GM10266 (cell line): Measurements from ENCODE around the gene ADAM22.

Experiments used
- DNase-seq: peaks from one replicate; pipeline ENCODE4 v3.0.0; 2012; ENCODE audit errors: extremely low spot score
- CTCF ChIP-seq: IDR thresholded peaks from 2 replicates; pipeline ENCODE4 v1.5.1; 2012; ENCODE audit warnings: mild to moderate bottlenecking, low read depth; ENCODE audit not compliant: control insufficient read depth, insufficient read depth; ENCODE audit errors: missing control alignments

Gene ADAM22

DNA sequence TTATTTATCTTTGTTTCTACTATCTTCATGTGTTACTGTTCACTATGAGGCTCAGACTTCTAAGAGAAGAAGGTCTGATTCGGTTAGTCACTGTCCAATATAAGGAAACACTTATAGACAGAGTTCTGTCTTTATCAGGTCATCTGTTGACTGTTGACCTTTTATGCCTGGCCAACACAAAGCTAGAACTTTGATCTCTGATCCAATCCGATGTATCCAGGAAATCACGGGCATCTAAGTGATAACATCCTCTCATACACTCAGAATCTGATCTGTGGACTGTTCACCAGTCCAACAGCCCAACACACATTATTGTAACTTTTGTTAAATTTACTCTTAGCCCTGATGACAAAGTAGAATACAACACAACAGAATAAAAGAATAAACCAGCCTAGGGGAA lies 171.2 kb downstream of the ADAM22 start:
- DNase-seq: no peak
- TF ChIP-seq CTCF: no peak

- TF ChIP-seq CTCF: no peak
- peak; percentile 3 for DNase-seq
Measured at GRCh38 chr7:88106434-88106833, 172.4 kb downstream of the ADAM22 start.

- DNase-seq: no peak
- TF ChIP-seq CTCF: no peak
Measured at GRCh38 chr7:88109612-88110011, 175.6 kb downstream of the ADAM22 start.

DNA sequence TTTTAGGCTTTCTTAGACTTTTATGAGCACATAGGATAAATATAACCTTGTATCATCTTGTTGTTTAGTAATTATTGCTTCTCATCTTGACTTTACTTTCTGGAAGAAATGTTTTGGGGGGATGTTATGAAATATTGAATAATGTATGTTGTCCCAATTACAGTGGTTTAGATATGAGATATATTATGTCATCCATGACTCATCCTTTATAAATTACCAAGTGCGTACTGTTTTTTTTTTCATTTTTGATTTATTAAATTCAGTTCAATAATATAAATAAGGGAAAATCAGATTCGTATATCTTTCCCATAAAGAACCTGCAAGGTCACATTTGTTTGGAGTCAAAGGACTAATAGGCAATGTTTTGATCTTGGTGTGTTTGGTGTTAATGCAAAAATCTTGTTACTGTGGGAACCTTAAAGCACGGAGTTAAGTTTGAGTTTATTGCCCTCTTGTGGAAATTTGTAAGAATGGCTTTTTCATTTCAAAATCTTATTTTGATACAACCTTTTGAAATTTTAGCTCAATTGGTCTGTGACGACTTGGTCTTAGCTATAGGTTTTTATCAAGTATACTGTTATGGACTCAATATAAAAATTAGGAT lies 177.2 kb downstream of the ADAM22 start:
- peak; percentile 40 for TF ChIP-seq CTCF
- peak; percentile 26 for DNase-seq

GRCh38 chr7:88111954-88112471 lies 178.0 kb downstream of the ADAM22 start:
- no peak for DNase-seq

DNA sequence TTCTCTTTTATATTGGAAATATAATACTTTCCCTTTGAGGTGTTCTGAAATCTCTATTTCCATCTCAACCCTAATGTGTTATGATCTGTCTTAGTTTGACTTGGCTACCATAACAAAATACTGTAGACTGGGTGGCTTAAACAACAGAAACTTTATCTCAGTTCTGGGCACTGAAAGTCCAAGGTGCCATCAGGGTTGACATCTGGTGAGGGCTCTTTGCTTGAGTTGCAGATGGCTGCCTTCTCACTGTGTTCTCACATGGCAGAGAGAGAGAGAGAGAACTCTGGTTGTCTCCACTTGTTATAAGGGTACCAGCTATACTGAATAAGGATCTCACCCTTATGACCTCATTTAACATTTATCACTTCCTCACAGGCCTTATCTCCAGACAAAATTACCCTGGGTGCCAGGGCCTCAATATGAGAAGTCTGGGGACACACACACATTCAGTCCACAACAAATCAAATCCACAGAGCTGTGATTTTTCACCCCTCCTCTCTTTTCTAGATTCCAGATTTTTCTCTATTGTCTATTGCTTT lies 181.3 kb downstream of the ADAM22 start:
- TF ChIP-seq CTCF: no peak
- DNase-seq: no peak

More at GRCh38 chr7:88111954-88112471, 178.0 kb downstream of the ADAM22 start:
- TF ChIP-seq CTCF: no peak

DNA sequence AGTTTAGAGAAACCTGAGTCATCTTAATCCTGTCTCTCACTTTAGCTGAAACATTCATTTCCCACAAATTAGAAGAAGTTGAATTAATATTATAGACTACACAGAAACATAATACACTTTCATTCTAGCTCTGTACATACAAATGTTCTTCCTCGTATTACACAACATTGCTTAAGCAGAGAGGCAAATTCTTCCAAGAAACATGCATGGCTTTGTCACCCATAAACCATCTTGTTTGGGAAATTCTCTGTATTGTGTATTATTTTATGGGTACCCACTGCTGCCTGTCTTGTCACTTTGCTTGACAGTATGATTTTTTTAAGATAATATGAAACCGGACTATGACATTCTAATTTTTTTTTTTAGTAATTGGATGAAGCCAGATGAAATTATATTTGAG lies 181.8 kb downstream of the ADAM22 start:
- TF ChIP-seq CTCF: no peak
- no peak for DNase-seq
